Naive thymus-derived CD4-positive, alpha-beta T cell (primary cell): ENCODE data around the gene TNFSF13. TPM values are rescaled to one million over a fixed set of nuclear protein-coding genes. Genes with fewer than 3 reads are reported as not detected.

Source experiments
- ATAC-seq: fragments of 150-1000 bp; cut with Tn5 transposase; 2 replicates; pipeline ENCODE4 v1.10.0; 2021; ENCODE audit warnings: mild to moderate bottlenecking, moderate library complexity
- CTCF ChIA-PET: fragments of 350-600 bp; sonication (Branson Sonifier 250); formaldehyde crosslinking; loops from one replicate; lab custom pipeline; 2021; ENCODE audit warnings: antibody characterized with exemption; lab: Charles Lee
- POLR2A ChIA-PET: fragments of 350-600 bp; sonication (Branson Sonifier 250); formaldehyde crosslinking; loops from one replicate; lab custom pipeline; 2021; ENCODE audit warnings: antibody characterized with exemption, inconsistent platforms; lab: Charles Lee
- DNase-seq, 9 donors: peaks; one replicate each; pipeline versions ENCODE4 v3.0.0 to v3.0.0-alpha.2; 2020 to 2022; ENCODE audit warnings: mixed read lengths in 1 of 9
- H3K27ac ChIP-seq: one replicate; pipeline ENCODE4 v1.7.0; 2013; ENCODE audit warnings: mild to moderate bottlenecking, low read depth, low read length, moderate library complexity
- H3K27me3 ChIP-seq, 2 donors: one replicate each; pipeline ENCODE4 v1.7.0; 2013; ENCODE audit warnings: low read length in 2 of 2, mild to moderate bottlenecking in 2 of 2, moderate library complexity in 2 of 2; ENCODE audit not compliant: control insufficient read depth in 2 of 2, insufficient read depth in 2 of 2
- H3K36me3 ChIP-seq, 3 experiments: 1 replicate in 2 of 3; 2 replicates in 1 of 3; pipeline ENCODE4 v1.7.0; 2013; ENCODE audit warnings: low read length in 3 of 3, mild to moderate bottlenecking in 3 of 3, moderate library complexity in 1 of 3; ENCODE audit not compliant: insufficient read depth in 3 of 3, control insufficient read depth in 2 of 3
- H3K4me1 ChIP-seq, 2 donors: one replicate each; pipeline ENCODE4 v1.7.0; 2013; ENCODE audit warnings: low read length in 2 of 2, mild to moderate bottlenecking in 2 of 2, moderate library complexity in 1 of 2; ENCODE audit not compliant: control insufficient read depth in 2 of 2, insufficient read depth in 2 of 2
- H3K4me3 ChIP-seq: 2 replicates; pipeline ENCODE4 v1.7.0; 2013; ENCODE audit warnings: mild to moderate bottlenecking, low read length
- H3K9me3 ChIP-seq, 3 experiments: 1 replicate in 2 of 3; 2 replicates in 1 of 3; pipeline ENCODE4 v1.7.0; 2013; ENCODE audit warnings: low read length in 3 of 3; ENCODE audit not compliant: control insufficient read depth in 2 of 3
- H3K27ac Mint-ChIP-seq, 9 donors: one replicate each; pipeline ENCODE4 v1.8.0; 2020 to 2022; ENCODE audit warnings: mixed read lengths in 9 of 9, mild to moderate bottlenecking in 8 of 9, moderate library complexity in 5 of 9, inconsistent platforms in 2 of 9
- H3K27me3 Mint-ChIP-seq, 5 donors: one replicate each; pipeline ENCODE4 v1.8.0; 2021 to 2022; ENCODE audit warnings: mixed read lengths in 5 of 5, mild to moderate bottlenecking in 1 of 5
- H3K36me3 Mint-ChIP-seq, 5 donors: one replicate each; pipeline ENCODE4 v1.8.0; 2020 to 2022; ENCODE audit warnings: mixed read lengths in 5 of 5, mild to moderate bottlenecking in 3 of 5, inconsistent platforms in 1 of 5
- H3K4me1 Mint-ChIP-seq, 7 donors: one replicate each; pipeline ENCODE4 v1.8.0; 2020 to 2022; ENCODE audit warnings: mixed read lengths in 7 of 7, mild to moderate bottlenecking in 3 of 7, inconsistent platforms in 1 of 7
- H3K4me3 Mint-ChIP-seq, 10 donors: one replicate each; pipeline ENCODE4 v1.8.0; 2020 to 2022; ENCODE audit warnings: mild to moderate bottlenecking in 10 of 10, mixed read lengths in 10 of 10, moderate library complexity in 6 of 10, inconsistent platforms in 2 of 10
- H3K9me3 Mint-ChIP-seq, 11 donors: one replicate each; pipeline ENCODE4 v1.8.0; 2020 to 2022; ENCODE audit warnings: mixed read lengths in 11 of 11, mild to moderate bottlenecking in 4 of 11, inconsistent platforms in 1 of 11, moderate library complexity in 1 of 11
- intact Hi-C, 2 donors: fragments of 100-400 bp; cut with micrococcal nuclease; formaldehyde crosslinking; loops; one replicate each; pipeline ENCODE4 v1.15.1; 2023
- polyA plus RNA-seq, 2 donors: library from polyadenylated mRNA; unstranded; fragments of 300-500 nt; fragmentation: Illumina TruSeq; gene quantifications; one replicate each; pipeline ENCODE4 v1.2.3, GENCODE V29; 2021
- total RNA-seq, 6 experiments: library from RNA in 5 of 6; stranded (reverse) in 5 of 6; gene quantifications; 1 replicate in 5 of 6; 2 replicates in 1 of 6; pipeline ENCODE4 v1.2.3 and lab custom pipeline; 2021 to 2026

TNFSF13 gene
- total and polyA plus RNA-seq, 7 experiments from 2014 or later = 1.1 to 45.6 (median 3.2) TPM

DNA sequence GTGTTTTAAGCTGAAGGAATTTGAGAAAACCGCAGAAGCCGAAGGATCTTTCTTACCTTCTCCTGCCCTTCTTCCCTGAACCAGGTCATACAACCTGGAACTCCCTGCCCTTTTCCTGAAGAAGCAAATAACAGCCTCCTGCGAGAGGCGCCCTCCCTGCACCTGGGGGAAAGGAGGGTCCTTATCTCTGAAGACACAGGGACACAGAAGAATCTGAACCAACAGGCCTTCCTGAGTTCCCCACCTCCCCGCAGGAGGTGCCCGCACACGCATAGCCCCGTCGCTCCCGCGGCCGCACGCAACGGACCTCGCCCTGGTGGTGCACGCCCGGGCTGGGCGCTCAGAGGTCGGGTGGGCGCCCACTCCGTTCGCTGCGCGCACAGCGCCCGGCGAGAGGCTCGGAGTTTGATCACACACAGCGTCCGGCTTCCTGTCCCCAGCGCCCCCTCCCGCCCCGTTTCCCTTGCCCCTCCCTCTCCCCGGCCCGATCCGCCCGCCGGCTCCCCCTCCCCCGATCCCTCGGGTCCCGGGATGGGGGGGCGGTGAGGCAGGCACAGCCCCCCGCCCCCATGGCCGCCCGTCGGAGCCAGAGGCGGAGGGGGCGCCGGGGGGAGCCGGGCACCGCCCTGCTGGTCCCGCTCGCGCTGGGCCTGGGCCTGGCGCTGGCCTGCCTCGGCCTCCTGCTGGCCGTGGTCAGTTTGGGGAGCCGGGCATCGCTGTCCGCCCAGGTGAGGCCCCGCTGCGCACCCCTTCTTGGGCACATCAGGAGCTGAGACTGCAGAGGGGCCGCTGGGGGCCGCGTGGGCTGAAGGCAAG is 9.8 kb upstream of the TNFSF13 start, which contains the start of gene TNFSF12:
Gene TNFSF12 (plus strand): TSS at position 474 of the 816 bp plus-strand sequence. CDS start 96 bp downstream, at position 570.
- peaks cover 0 to 1% (median 0%) of the 10 kb centered on the region in 11 donors for H3K9me3 Mint-ChIP-seq
- H3K4me3 Mint-ChIP-seq = peak within 1 kb of the TSS; percentile 77 to 99 (median 91)
- H3K36me3 ChIP-seq = no peaks in the 10 kb centered on the region
- intact Hi-C loops = loop anchor here (1.0 to 5.0 kb wide), 5 partner anchors 13 to 113 kb away; partner anchors contain the start of genes POLR2A (in 2 of the 2), SENP3 (in 1 of the 2) and TMEM102 (in 1 of the 2)
- H3K4me1 Mint-ChIP-seq = peaks cover 46 to 60% (median 55%) of the 10 kb centered on the region in 7 donors
- H3K36me3 Mint-ChIP-seq = peaks cover 0 to 25% (median 4%) of the 10 kb centered on the region in 5 donors
- no peaks in the 10 kb centered on the region for H3K9me3 ChIP-seq
- H3K4me1 ChIP-seq = peaks cover 14 to 35% of the 10 kb centered on the region in 2 donors
- peak within 1 kb of the TSS; percentile 90 to 98 (median 94) for H3K27ac Mint-ChIP-seq
- H3K27ac ChIP-seq = peak within 1 kb of the TSS; percentile 70
- no peaks in the 10 kb centered on the region for H3K27me3 ChIP-seq
- ATAC-seq (peak; percentile 60), DNase-seq (peak in 7 of 9 donors; percentile 38 to 69 (median 45))
- ChIA-PET CTCF (interaction anchor here (0.5 to 2.6 kb wide), 5 partner anchors 8 to 193 kb away, joined by 3 to 10 read pairs (median 3); partner anchors contain the start of gene TMEM95), POLR2A (interaction anchor here (0.7 to 2.4 kb wide), 16 partner anchors 9 to 908 kb away, joined by 3 to 25 read pairs (median 4); partner anchors contain the start of genes KIAA0753, POLR2A, SAT2 and SENP3)
- peak within 1 kb of the TSS; percentile 91 for H3K4me3 ChIP-seq
- peaks cover 0 to 2% (median 0%) of the 10 kb centered on the region in 5 donors for H3K27me3 Mint-ChIP-seq

DNA sequence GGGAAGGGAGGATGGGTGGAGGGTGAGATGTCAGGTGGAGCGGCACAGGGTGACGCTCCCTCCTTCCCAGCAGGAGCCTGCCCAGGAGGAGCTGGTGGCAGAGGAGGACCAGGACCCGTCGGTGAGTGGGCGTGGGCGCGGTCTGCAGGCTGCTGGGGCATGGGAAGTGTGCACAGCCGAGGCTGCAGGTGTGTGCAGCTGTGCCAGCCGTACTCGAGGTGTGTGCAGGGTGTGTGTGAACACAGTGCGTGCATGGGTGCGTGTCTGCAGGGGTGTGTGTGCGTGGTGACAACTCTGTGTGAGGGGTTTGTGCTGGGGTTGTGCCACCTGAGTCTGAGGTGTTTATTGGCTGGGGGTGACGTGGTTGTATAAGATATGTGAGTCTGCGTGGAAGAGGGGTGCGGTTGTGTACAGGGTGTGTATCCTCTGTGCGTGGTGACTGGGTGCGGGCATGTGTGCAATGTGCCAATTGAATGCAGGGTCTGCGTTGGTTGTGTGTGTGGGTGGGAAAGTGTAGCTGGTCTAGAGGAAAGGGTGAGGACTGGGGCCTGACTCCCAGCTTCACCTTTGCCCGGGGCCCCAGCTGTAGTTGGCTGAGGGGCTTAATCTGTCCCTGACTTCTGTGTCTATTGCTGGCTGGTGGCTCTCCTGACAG is 9.0 kb upstream of the TNFSF13 start:
- H3K36me3 Mint-ChIP-seq = peaks cover 0 to 28% (median 4%) of the 10 kb centered on the region in 5 donors
- peak overlapping the region; percentile 77 to 99 (median 88) for H3K4me3 Mint-ChIP-seq
- DNase-seq = peak in 8 of 9 donors; percentile 45 to 60 (median 53)
- H3K4me1 ChIP-seq = peaks cover 15 to 38% of the 10 kb centered on the region in 2 donors
- intact Hi-C loops = loop anchor here (1.0 to 5.0 kb wide), 4 partner anchors 26 to 114 kb away; partner anchors contain the start of genes POLR2A (in 2 of the 2) and TMEM102 (in 1 of the 2)
- peak overlapping the region; percentile 86 to 98 (median 91) for H3K27ac Mint-ChIP-seq
- H3K4me3 ChIP-seq = peak overlapping the region; percentile 91
- no peaks in the 10 kb centered on the region for H3K27me3 ChIP-seq
- H3K9me3 ChIP-seq = no peaks in the 10 kb centered on the region
- peaks cover 0 to 2% (median 0%) of the 10 kb centered on the region in 5 donors for H3K27me3 Mint-ChIP-seq
- POLR2A ChIA-PET = interaction anchor here (0.9 to 2.4 kb wide), 13 partner anchors 10 to 624 kb away, joined by 3 to 25 read pairs (median 4); partner anchors contain the start of genes POLR2A, SAT2, SENP3 and TP53
- H3K9me3 Mint-ChIP-seq = peaks cover 0 to 1% (median 0%) of the 10 kb centered on the region in 11 donors
- H3K27ac ChIP-seq = peak overlapping the region; percentile 70
- peaks cover 50 to 65% (median 58%) of the 10 kb centered on the region in 7 donors for H3K4me1 Mint-ChIP-seq
- H3K36me3 ChIP-seq = no peaks in the 10 kb centered on the region
- CTCF ChIA-PET = interaction anchor here (0.5 to 2.6 kb wide), 6 partner anchors 11 to 194 kb away, joined by 3 to 10 read pairs (median 4); partner anchors contain the start of genes TMEM95 and TP53
- ATAC-seq = peak; percentile 59

DNA sequence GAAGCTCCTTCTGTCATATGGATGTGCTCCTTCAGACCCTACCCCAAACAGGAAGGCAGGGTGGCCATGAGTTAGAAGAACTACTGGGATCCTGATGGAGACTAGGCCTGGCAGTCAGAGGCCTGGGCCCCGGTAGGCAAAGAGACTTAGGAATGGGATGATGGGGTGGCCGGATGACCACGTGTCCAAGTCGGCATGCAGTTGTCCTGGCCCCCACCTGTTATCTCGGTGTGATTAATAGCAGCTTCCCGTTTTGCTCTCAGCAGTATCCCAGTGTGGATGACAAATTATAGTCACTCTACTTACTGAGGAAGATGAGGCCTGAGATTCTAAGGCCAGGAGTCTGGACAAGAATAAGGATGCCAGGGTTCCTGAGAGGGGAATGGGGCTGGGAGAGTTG is 8.2 kb upstream of the TNFSF13 start:
- H3K4me1 ChIP-seq = peaks cover 15 to 44% of the 10 kb centered on the region in 2 donors

DNA sequence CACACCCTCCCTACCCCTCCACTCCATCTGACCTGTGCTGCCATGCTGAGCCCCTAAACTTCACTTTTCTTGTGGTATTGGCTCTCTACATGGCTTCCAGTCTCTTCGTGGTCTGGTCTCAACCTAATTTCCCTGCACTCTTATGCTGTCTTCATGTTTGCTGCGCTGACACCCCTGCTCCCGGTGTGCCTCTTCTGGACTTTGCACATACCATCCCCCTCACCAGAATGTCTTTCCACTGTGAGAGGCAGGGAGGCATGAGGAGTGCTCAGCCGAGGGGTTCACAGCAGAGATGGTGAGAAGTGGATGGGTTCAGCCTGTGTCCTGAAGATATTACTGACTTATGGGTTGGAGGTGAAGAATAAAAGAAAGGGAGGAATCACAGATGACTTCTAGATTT is 7.2 kb upstream of the TNFSF13 start:
- Histone ChIP-seq H3K27ac (peak overlapping the region; percentile 70), H3K27me3 (no peaks in the 10 kb centered on the region), H3K4me3 (no peak overlapping the region), H3K4me1 (peaks cover 15 to 49% of the 10 kb centered on the region in 2 donors), H3K9me3 (no peaks in the 10 kb centered on the region), H3K36me3 (no peaks in the 10 kb centered on the region)
- POLR2A ChIA-PET = interaction anchor here (1.9 kb wide), 1 partner anchor 10 kb away, joined by 6 read pairs; the partner anchor contains the start of gene SENP3
- peaks cover 0 to 37% (median 10%) of the 10 kb centered on the region in 5 donors for H3K36me3 Mint-ChIP-seq
- peaks cover 61 to 79% (median 70%) of the 10 kb centered on the region in 7 donors for H3K4me1 Mint-ChIP-seq
- CTCF ChIA-PET = no interaction called here
- ATAC-seq = no peak
- intact Hi-C loops = no loop called here
- H3K27ac Mint-ChIP-seq = peak overlapping the region; percentile 86 to 98 (median 91)
- H3K9me3 Mint-ChIP-seq = peaks cover 0 to 1% (median 0%) of the 10 kb centered on the region in 11 donors
- no peak for DNase-seq
- H3K4me3 Mint-ChIP-seq = peak overlapping the region in 9 of 10 donors; percentile 10 to 99 (median 62)
- H3K27me3 Mint-ChIP-seq = no peaks in the 10 kb centered on the region

More for the DNA sequence above, 8.2 kb upstream of the TNFSF13 start:
- Histone ChIP-seq H3K4me3 (no peak overlapping the region), H3K27me3 (no peaks in the 10 kb centered on the region), H3K9me3 (no peaks in the 10 kb centered on the region), H3K27ac (peak overlapping the region; percentile 70), H3K36me3 (no peaks in the 10 kb centered on the region)
- CTCF ChIA-PET = interaction anchor here (1.0 to 2.6 kb wide), 4 partner anchors 10 to 195 kb away, joined by 3 to 10 read pairs (median 6); partner anchors contain the start of genes TMEM95 and TP53
- DNase-seq (no peak), ATAC-seq (no peak)
- Mint-ChIP-seq H3K4me1 (peaks cover 55 to 72% (median 65%) of the 10 kb centered on the region in 7 donors), H3K27me3 (no peaks in the 10 kb centered on the region), H3K9me3 (peaks cover 0 to 1% (median 0%) of the 10 kb centered on the region in 11 donors), H3K27ac (peak overlapping the region; percentile 86 to 98 (median 91)), H3K36me3 (peaks cover 0 to 32% (median 5%) of the 10 kb centered on the region in 5 donors), H3K4me3 (peak overlapping the region; percentile 29 to 99 (median 88))
- intact Hi-C loops = no loop called here
- POLR2A ChIA-PET = interaction anchor here (0.6 to 2.4 kb wide), 7 partner anchors 11 to 111 kb away, joined by 3 to 25 read pairs (median 4); partner anchors contain the start of genes SAT2 and SENP3

DNA sequence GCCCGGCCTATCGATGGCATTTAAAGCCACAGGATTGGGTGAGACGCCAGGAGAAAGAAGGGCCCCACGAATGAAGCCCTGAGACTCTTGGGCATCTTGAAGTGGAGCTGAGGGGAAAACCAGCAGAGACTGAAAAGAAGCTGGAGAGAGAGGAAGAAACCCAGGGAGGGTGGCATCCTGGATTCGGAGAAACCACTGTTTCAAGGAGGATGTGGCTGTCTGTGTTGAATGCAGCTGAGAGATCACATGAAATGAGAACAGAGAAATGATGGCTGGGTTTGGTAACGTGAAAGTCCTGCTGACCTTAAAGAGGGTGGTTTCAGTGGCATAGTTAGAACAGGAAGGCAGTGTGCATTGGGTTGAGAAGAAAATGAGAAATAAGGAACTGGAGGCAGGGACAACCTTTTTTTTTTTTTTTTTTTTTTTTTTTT is 5.9 kb upstream of the TNFSF13 start:
- Mint-ChIP-seq H3K27me3 (no peaks in the 10 kb centered on the region), H3K9me3 (peaks cover 0 to 1% (median 0%) of the 10 kb centered on the region in 11 donors), H3K36me3 (peaks cover 0 to 42% (median 10%) of the 10 kb centered on the region in 5 donors), H3K4me3 (peak overlapping the region; percentile 61 to 88 (median 75)), H3K4me1 (peaks cover 64 to 83% (median 69%) of the 10 kb centered on the region in 7 donors), H3K27ac (peak overlapping the region; percentile 86 to 95 (median 91))
- H3K9me3 ChIP-seq = no peaks in the 10 kb centered on the region
- H3K4me3 ChIP-seq = no peak overlapping the region
- peak overlapping the region; percentile 47 for H3K27ac ChIP-seq
- peaks cover 15 to 52% of the 10 kb centered on the region in 2 donors for H3K4me1 ChIP-seq
- DNase-seq = peak in 7 of 9 donors; percentile 45 to 81 (median 74)
- ChIA-PET CTCF (interaction anchor here (0.8 to 1.5 kb wide), 3 partner anchors 8 to 116 kb away, joined by 3 to 6 read pairs (median 5); no protein-coding TSS in a partner anchor), POLR2A (interaction anchor here (0.7 to 1.9 kb wide), 6 partner anchors 9 to 169 kb away, joined by 3 to 6 read pairs (median 4); partner anchors contain the start of genes SENP3 and TP53)
- peaks cover 0 to 4% (median 0%) of the 10 kb centered on the region in 3 experiments for H3K36me3 ChIP-seq
- intact Hi-C loops = loop anchor here in 1 of 2 donors (1.0 kb wide), 2 partner anchors 9 to 29 kb away; partner anchors contain the start of gene SENP3
- peak; percentile 81 for ATAC-seq
- H3K27me3 ChIP-seq = no peaks in the 10 kb centered on the region
